NK-92 (cell line): Measurements from ENCODE around the gene COLEC11.

ENCODE experiments used
- DNase-seq: peaks from one replicate; lab custom pipeline; 2025; ENCODE audit not compliant: unreplicated experiment; lab: John Stamatoyannopoulos, UW

The COLEC11 gene

GRCh38 chr2:3670376-3670775 lies 75.5 kb downstream of the COLEC11 start:
- DNase-seq, result no peak

- DNase-seq, result no peak
Measured at GRCh38 chr2:3670941-3671340, 76.0 kb downstream of the COLEC11 start.

- no peak for DNase-seq
Measured at GRCh38 chr2:3672861-3673678, 78.2 kb downstream of the COLEC11 start.

- no peak for DNase-seq
Measured at GRCh38 chr2:3674066-3674845, 79.3 kb downstream of the COLEC11 start.

GRCh38 chr2:3675687-3676086 lies 80.8 kb downstream of the COLEC11 start:
- DNase-seq, result no peak

GRCh38 chr2:3677436-3677835 lies 82.5 kb downstream of the COLEC11 start:
- DNase-seq, result no peak

GRCh38 chr2:3678212-3678611 lies 83.3 kb downstream of the COLEC11 start:
- DNase-seq, result no peak

GRCh38 chr2:3679180-3679579 lies 84.3 kb downstream of the COLEC11 start:
- DNase-seq, result no peak

GRCh38 chr2:3679616-3680393 lies 84.9 kb downstream of the COLEC11 start:
- DNase-seq, result no peak

- DNase-seq, result no peak
Measured at GRCh38 chr2:3680548-3681345, 85.8 kb downstream of the COLEC11 start.

GRCh38 chr2:3681625-3682024 lies 86.7 kb downstream of the COLEC11 start:
- DNase-seq, result no peak

- no peak for DNase-seq
Measured at GRCh38 chr2:3682811-3683210, 87.9 kb downstream of the COLEC11 start.

GRCh38 chr2:3683748-3684454 lies 89.0 kb downstream of the COLEC11 start:
- no peak for DNase-seq

- no peak for DNase-seq
Measured at GRCh38 chr2:3689998-3690748, 95.3 kb downstream of the COLEC11 start.

GRCh38 chr2:3692375-3692774 lies 97.5 kb downstream of the COLEC11 start:
- DNase-seq, result no peak
